Astrocyte of the cerebellum (primary cell): ENCODE results near the gene HERC6.

Experiments
- DNase-seq: peaks from one replicate; pipeline ENCODE4 v3.0.0-alpha.2; 2011; ENCODE audit warnings: low read depth
- H3K4me3 ChIP-seq: 2 replicates; pipeline ENCODE4 v1.5.1; 2011; ENCODE audit warnings: mild to moderate bottlenecking, low read depth, low read length, moderate library complexity
- CTCF ChIP-seq: IDR thresholded peaks from 2 replicates; pipeline ENCODE4 v1.5.1; 2012; ENCODE audit warnings: low read length, low read depth, moderate library complexity, mild to moderate bottlenecking; ENCODE audit errors: missing control alignments
- in situ Hi-C: cut with HindIII; loops from 2 replicates; pipeline ENCODE4 v1.10.0; 2017; ENCODE audit warnings: low sequenced_read_pairs

Gene HERC6

GRCh38 chr4:88489100-88489761 lies 110.6 kb downstream of the HERC6 start:
- no peak for TF ChIP-seq CTCF
- no peak overlapping the region for H3K4me3 ChIP-seq
- in situ Hi-C loops, result no loop called here
- DNase-seq, result no peak
